ENCODE data around the gene BCL2L15.
A peak's percentile ranks its signal among the peaks of the same experiment; 100 is the strongest.

Gene BCL2L15

GRCh38 chr1:113918243-113918642 lies 30.9 kb upstream of the BCL2L15 start:
- TF ChIP-seq, protein P1, sequence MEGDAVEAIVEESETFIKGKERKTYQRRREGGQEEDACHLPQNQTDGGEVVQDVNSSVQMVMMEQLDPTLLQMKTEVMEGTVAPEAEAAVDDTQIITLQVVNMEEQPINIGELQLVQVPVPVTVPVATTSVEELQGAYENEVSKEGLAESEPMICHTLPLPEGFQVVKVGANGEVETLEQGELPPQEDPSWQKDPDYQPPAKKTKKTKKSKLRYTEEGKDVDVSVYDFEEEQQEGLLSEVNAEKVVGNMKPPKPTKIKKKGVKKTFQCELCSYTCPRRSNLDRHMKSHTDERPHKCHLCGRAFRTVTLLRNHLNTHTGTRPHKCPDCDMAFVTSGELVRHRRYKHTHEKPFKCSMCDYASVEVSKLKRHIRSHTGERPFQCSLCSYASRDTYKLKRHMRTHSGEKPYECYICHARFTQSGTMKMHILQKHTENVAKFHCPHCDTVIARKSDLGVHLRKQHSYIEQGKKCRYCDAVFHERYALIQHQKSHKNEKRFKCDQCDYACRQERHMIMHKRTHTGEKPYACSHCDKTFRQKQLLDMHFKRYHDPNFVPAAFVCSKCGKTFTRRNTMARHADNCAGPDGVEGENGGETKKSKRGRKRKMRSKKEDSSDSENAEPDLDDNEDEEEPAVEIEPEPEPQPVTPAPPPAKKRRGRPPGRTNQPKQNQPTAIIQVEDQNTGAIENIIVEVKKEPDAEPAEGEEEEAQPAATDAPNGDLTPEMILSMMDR (conservative IDR thresholded peaks at IDR 0.05; ENCODE audit: low read length) = no peak
- no peak overlapping the region for H3K4me3 ChIP-seq (ENCODE audit: low read length)
- DNase-seq (ENCODE audit: low read depth) = no peak

DNA sequence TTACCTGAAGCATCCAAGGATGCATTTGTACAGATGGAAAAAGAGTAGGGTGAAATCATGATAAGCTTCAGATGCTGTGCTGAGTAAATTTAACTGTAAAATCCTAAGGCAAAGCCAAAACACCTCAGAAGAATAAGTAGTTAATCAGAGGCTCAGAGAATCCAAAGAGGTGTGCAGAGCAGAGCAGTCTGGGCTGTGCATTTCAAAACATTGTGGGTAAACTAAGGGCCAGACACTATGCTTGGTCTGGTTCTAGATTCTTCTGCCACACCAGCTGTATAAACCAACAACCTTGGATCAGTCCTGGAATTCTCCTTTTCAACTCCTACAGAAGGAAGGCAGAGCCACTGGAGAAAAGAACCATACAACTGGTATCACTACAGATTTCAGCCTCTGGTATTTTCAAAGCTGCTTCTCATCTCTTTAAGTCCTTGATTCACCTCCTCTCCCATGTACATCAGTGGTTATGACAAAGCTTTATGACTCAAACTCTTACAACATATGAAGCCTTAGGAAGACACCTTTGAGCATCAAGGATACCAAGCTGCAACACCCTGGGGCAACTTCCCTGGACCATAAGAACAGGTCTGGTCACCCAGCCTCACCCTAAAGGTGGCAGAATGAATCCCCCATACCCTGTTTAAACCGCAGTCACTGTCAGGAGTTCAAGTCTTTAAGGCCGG lies 30.2 kb upstream of the BCL2L15 start:
- TF ChIP-seq, protein P1 (conservative IDR thresholded peaks at IDR 0.05; ENCODE audit: low read length) = no peak
- no peak overlapping the region for H3K4me3 ChIP-seq (ENCODE audit: low read length)
- DNase-seq (ENCODE audit: low read depth) = peak; percentile 33

DNA sequence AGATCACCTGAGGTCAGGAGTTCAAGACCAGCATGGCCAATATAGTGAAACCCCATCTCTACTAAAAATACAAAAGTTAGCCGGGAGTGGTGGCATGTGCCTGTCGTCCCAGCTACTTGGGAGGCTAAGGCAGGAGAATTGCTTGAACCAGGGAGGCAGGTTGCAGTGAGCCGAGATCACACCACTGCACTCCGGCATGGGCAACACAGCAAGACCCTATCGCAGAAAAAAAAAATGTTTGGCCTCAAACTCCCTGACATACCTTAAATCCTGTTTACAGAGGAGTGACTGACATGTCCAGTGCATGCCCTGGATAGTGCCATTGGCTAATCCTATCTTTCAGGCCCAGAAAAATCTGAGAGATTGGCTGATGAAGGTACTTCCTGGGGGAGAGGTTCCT lies 29.6 kb upstream of the BCL2L15 start:
- no peak overlapping the region for H3K4me3 ChIP-seq (ENCODE audit: low read length)
- TF ChIP-seq, protein P1 (conservative IDR thresholded peaks at IDR 0.05; ENCODE audit: low read length) = no peak
- DNase-seq (ENCODE audit: low read depth) = no peak

DNA sequence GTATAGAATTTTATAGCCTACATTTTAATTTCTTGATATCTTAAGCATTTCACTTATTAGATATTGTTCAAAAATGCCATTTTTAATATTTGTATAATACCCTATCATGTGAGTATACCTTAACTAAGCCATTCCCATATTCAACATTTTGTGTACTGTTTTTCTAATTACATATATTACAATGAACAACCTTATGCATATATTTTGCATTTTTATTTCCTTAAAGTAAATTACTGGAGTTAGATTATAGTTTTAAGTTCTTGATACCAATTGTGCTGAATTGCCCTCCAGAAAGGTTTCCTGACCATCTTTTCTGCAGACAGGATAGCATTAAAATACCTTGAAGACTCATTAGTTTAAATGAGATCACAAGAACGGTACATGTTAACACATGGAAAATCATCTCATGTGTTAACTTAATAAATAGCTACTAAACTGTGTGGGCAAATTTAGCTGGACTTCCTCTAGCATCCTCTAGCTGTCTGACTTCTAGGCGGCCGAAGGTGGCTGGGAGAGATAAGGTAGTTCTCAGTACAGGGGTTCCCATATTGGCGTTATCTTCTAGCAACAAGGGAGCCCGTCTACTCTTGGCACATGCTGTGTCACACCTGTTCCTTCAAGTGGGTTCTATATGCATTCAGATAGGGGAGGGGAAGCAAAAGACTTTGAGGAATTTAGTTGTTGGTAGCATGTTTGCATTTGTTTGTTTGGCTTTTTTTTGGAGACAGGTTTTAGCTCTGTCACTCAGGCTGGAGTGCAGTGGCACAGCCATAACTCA lies 26.7 kb upstream of the BCL2L15 start:
- DNase-seq (ENCODE audit: low read depth) = no peak
- TF ChIP-seq, protein P1 (conservative IDR thresholded peaks at IDR 0.05; ENCODE audit: low read length) = no peak
- H3K4me3 ChIP-seq (ENCODE audit: low read length) = no peak overlapping the region

GRCh38 chr1:113913312-113913668 lies 25.9 kb upstream of the BCL2L15 start:
- DNase-seq (ENCODE audit: low read depth) = no peak
- TF ChIP-seq, protein P1 (conservative IDR thresholded peaks at IDR 0.05; ENCODE audit: low read length) = no peak
- H3K4me3 ChIP-seq (ENCODE audit: low read length) = no peak overlapping the region

DNA sequence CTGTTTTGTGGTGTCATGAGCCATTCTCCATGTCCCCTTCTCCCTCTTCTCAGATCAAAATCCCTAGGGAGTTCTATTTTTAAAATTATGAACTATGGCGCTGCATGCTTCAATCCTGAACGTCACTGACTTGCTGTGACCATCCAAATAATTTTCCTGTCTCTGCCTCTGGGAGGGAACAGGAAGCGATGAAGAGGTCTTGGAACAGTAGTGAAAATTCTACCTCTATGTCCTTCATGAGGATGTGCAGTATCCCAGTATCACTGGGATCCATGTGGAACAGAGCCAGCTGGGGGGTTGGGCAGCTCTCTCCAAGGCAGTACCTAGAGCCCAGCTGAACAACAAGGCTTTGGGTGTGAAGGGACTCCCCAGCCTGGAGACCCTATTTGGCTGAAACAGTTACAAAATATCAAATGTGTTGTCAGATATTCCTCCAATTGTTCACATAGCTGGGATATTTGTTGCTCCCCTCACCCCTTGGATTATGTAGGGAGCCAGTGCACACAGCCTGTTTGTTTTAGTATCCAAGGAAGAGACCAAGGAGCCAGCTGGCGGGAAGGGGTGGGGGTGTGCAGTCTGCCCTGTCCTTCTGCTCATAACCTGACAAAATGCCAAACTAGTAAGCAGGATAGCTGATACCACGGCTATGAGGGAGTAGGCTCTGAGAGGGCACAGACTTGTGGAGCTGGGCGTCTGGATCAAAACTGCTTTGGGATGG lies 25.4 kb upstream of the BCL2L15 start:
- DNase-seq (ENCODE audit: low read depth) = peak; percentile 93
- no peak overlapping the region for H3K4me3 ChIP-seq (ENCODE audit: low read length)
- TF ChIP-seq, protein P1 (conservative IDR thresholded peaks at IDR 0.05; ENCODE audit: low read length) = no peak

All from AG10803 (cell line).